Mucosa of rectum (tissue), 2 donors: Measurements from ENCODE around the gene SNTN.

ENCODE experiments used
- H3K27ac ChIP-seq, 2 donors: one replicate each; pipeline ENCODE4 v1.7.0; 2013; ENCODE audit warnings: inconsistent platforms in 2 of 2, low read depth in 2 of 2, low read length in 2 of 2
- H3K27me3 ChIP-seq, 2 donors: one replicate each; pipeline ENCODE4 v1.7.0; 2013; ENCODE audit warnings: low read length in 2 of 2; ENCODE audit not compliant: control insufficient read depth in 2 of 2, insufficient read depth in 2 of 2
- H3K36me3 ChIP-seq, 2 donors: one replicate each; pipeline ENCODE4 v1.7.0; 2013; ENCODE audit warnings: low read length in 2 of 2; ENCODE audit not compliant: control insufficient read depth in 2 of 2, insufficient read depth in 2 of 2
- H3K4me1 ChIP-seq, 2 donors: one replicate each; pipeline ENCODE4 v1.7.0; 2013; ENCODE audit warnings: low read length in 2 of 2, mild to moderate bottlenecking in 1 of 2; ENCODE audit not compliant: control insufficient read depth in 2 of 2, insufficient read depth in 2 of 2
- H3K4me3 ChIP-seq, 2 donors: one replicate each; pipeline ENCODE4 v1.7.0; 2013; ENCODE audit warnings: low read length in 2 of 2
- H3K9ac ChIP-seq, 2 donors: one replicate each; pipeline ENCODE4 v1.7.0; 2013; ENCODE audit warnings: low read length in 2 of 2, low read depth in 1 of 2, mild to moderate bottlenecking in 1 of 2
- H3K9me3 ChIP-seq, 2 donors: one replicate each; pipeline ENCODE4 v1.7.0; 2013; ENCODE audit warnings: low read length in 2 of 2; ENCODE audit not compliant: control insufficient read depth in 2 of 2
- donor health status: healthy.
- donor health status: Normal muscosa, but diverticular disease.

SNTN gene

GRCh38 chr3:63705092-63705645 is 52.7 kb downstream of the SNTN start:
- Histone ChIP-seq H3K9ac (no peak overlapping the region), H3K4me1 (no peaks in the 10 kb centered on the region), H3K4me3 (no peak overlapping the region), H3K9me3 (no peaks in the 10 kb centered on the region), H3K27ac (no peak overlapping the region), H3K36me3 (no peaks in the 10 kb centered on the region), H3K27me3 (no peaks in the 10 kb centered on the region)

GRCh38 chr3:63706321-63707085 is 54.0 kb downstream of the SNTN start:
- H3K4me3 ChIP-seq = no peak overlapping the region
- no peaks in the 10 kb centered on the region for H3K36me3 ChIP-seq
- no peaks in the 10 kb centered on the region for H3K4me1 ChIP-seq
- no peaks in the 10 kb centered on the region for H3K27me3 ChIP-seq
- no peak overlapping the region for H3K27ac ChIP-seq
- no peak overlapping the region for H3K9ac ChIP-seq
- no peaks in the 10 kb centered on the region for H3K9me3 ChIP-seq

GRCh38 chr3:63707731-63708130 is 55.3 kb downstream of the SNTN start:
- Histone ChIP-seq H3K36me3 (no peaks in the 10 kb centered on the region), H3K27me3 (no peaks in the 10 kb centered on the region), H3K27ac (no peak overlapping the region), H3K4me1 (no peaks in the 10 kb centered on the region), H3K9me3 (no peaks in the 10 kb centered on the region), H3K4me3 (no peak overlapping the region), H3K9ac (no peak overlapping the region)

- H3K4me1 ChIP-seq = no peaks in the 10 kb centered on the region
- H3K27me3 ChIP-seq = no peaks in the 10 kb centered on the region
- no peak overlapping the region for H3K4me3 ChIP-seq
- no peaks in the 10 kb centered on the region for H3K9me3 ChIP-seq
- no peak overlapping the region for H3K9ac ChIP-seq
- H3K36me3 ChIP-seq = no peaks in the 10 kb centered on the region
- H3K27ac ChIP-seq = no peak overlapping the region
These were observed 57.1 kb downstream of the SNTN start for GRCh38 chr3:63709576-63709975.
